Measurements from ENCODE around the gene ESPL1.

Gene ESPL1

DNA sequence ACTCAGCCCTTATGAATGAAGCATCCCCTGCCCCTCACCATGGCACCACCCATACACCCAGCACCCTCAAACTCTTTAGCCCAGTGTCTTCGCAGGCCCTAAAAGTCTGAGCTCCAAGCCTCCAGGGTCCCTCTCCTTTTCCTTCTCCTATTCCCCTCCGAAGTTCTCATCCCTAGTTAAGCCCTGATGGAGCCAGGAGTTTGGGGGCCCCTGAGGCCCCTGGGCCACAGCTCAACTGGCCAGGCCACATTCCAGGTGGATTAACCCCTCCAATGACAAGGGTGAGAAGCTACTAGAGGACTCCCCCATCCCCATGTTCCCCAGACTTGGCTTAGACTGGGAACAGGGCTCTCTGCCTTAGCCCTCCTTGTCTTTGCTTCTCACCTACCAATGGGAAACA lies 38.6 kb upstream of the ESPL1 start:
- ChIA-PET POLR2A (interaction anchor here (2.9 kb wide), 1 partner anchor 9 kb away, joined by 7 read pairs; no protein-coding TSS in a partner anchor), CTCF (interaction anchor here (1.5 kb wide), 1 partner anchor 18 kb away, joined by 3 read pairs; no protein-coding TSS in a partner anchor)
- TF ChIP-seq SUZ12 (IDR thresholded peaks at IDR 0.05) (no peak), HDGF (IDR thresholded peaks at IDR 0.05; ENCODE audit: borderline replicate concordance) (no peak), ARNT (IDR thresholded peaks at IDR 0.05) (no peak), FOXA1 (IDR thresholded peaks at IDR 0.05) (no peak), BHLHE40 (IDR thresholded peaks at IDR 0.05; ENCODE audit: borderline replicate concordance) (no peak), ELF4 (IDR thresholded peaks at IDR 0.05) (no peak), FOXK2 (IDR thresholded peaks at IDR 0.05) (no peak), ZNF384 (IDR thresholded peaks at IDR 0.05) (no peak), SP1 (IDR thresholded peaks at IDR 0.05) (no peak), TARDBP (IDR thresholded peaks at IDR 0.05) (no peak), NFRKB (IDR thresholded peaks at IDR 0.05) (no peak), LEF1 (IDR thresholded peaks at IDR 0.05; ENCODE audit: borderline replicate concordance) (no peak)
- TF ChIP-seq, protein P1, sequence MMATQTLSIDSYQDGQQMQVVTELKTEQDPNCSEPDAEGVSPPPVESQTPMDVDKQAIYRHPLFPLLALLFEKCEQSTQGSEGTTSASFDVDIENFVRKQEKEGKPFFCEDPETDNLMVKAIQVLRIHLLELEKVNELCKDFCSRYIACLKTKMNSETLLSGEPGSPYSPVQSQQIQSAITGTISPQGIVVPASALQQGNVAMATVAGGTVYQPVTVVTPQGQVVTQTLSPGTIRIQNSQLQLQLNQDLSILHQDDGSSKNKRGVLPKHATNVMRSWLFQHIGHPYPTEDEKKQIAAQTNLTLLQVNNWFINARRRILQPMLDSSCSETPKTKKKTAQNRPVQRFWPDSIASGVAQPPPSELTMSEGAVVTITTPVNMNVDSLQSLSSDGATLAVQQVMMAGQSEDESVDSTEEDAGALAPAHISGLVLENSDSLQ (IDR thresholded peaks at IDR 0.05): no peak
- no peak for DNase-seq (ENCODE audit: extremely low spot score)

- TF ChIP-seq FOXM1 (IDR thresholded peaks at IDR 0.05; ENCODE audit: borderline replicate concordance): no peak
- no peak for TF ChIP-seq SUZ12 (IDR thresholded peaks at IDR 0.05)
- no peak for TF ChIP-seq TARDBP (IDR thresholded peaks at IDR 0.05)
- no peak for TF ChIP-seq ELF4 (IDR thresholded peaks at IDR 0.05)
- no peak for TF ChIP-seq BHLHE40 (IDR thresholded peaks at IDR 0.05; ENCODE audit: borderline replicate concordance)
- no peak for TF ChIP-seq LEF1 (IDR thresholded peaks at IDR 0.05; ENCODE audit: borderline replicate concordance)
- TF ChIP-seq ZNF384 (IDR thresholded peaks at IDR 0.05): no peak
- TF ChIP-seq L3MBTL2 (conservative IDR thresholded peaks at IDR 0.05): no peak
- no peak for TF ChIP-seq SP1 (IDR thresholded peaks at IDR 0.05)
- no peak for TF ChIP-seq FOXA1 (IDR thresholded peaks at IDR 0.05)
- TF ChIP-seq HDGF (IDR thresholded peaks at IDR 0.05; ENCODE audit: borderline replicate concordance): no peak
- TF ChIP-seq, protein P1 (IDR thresholded peaks at IDR 0.05): no peak
- no peak for TF ChIP-seq FOXK2 (IDR thresholded peaks at IDR 0.05)
- no peak for TF ChIP-seq ARNT (IDR thresholded peaks at IDR 0.05)
- TF ChIP-seq CTBP1 (IDR thresholded peaks at IDR 0.05; ENCODE audit: borderline replicate concordance): no peak
- ChIA-PET POLR2A (interaction anchor here (2.9 kb wide), 1 partner anchor 10 kb away, joined by 7 read pairs; no protein-coding TSS in a partner anchor), CTCF (interaction anchor here (1.5 kb wide), 1 partner anchor 18 kb away, joined by 3 read pairs; no protein-coding TSS in a partner anchor)
- DNase-seq (ENCODE audit: extremely low spot score): no peak
Measured at GRCh38 chr12:53230108-53230845, 37.8 kb upstream of the ESPL1 start.

DNA sequence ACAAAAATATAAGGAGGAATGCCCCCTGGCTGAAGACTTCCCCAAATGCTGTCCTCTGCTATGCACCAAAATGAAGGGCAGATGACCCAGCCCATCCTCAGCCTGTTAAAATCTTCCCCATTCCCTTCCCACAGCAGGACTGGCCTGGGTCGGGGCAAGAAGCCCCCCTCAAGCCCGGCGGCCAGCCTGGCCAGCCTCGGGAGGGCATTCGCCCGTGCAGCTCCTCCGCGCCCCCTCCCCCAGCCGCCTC lies 36.5 kb upstream of the ESPL1 start:
- no peak for TF ChIP-seq ZNF384 (IDR thresholded peaks at IDR 0.05)
- TF ChIP-seq ELF4 (IDR thresholded peaks at IDR 0.05): no peak
- no peak for TF ChIP-seq ARNT (IDR thresholded peaks at IDR 0.05)
- TF ChIP-seq BHLHE40 (IDR thresholded peaks at IDR 0.05; ENCODE audit: borderline replicate concordance): no peak
- TF ChIP-seq FOXM1 (IDR thresholded peaks at IDR 0.05; ENCODE audit: borderline replicate concordance): no peak
- TF ChIP-seq HDGF (IDR thresholded peaks at IDR 0.05; ENCODE audit: borderline replicate concordance): no peak
- TF ChIP-seq NFRKB (IDR thresholded peaks at IDR 0.05): no peak
- no peak for TF ChIP-seq SP1 (IDR thresholded peaks at IDR 0.05)
- TF ChIP-seq TARDBP (IDR thresholded peaks at IDR 0.05): no peak
- TF ChIP-seq LEF1 (IDR thresholded peaks at IDR 0.05; ENCODE audit: borderline replicate concordance): no peak
- TF ChIP-seq FOXA1 (IDR thresholded peaks at IDR 0.05): no peak
- TF ChIP-seq FOXK2 (IDR thresholded peaks at IDR 0.05): no peak
- TF ChIP-seq CTBP1 (IDR thresholded peaks at IDR 0.05; ENCODE audit: borderline replicate concordance): no peak
- DNase-seq (ENCODE audit: extremely low spot score): no peak
- ChIA-PET CTCF (no interaction called here), POLR2A (interaction anchor here (0.7 to 2.9 kb wide), 2 partner anchors 11 kb away, joined by 3 to 7 read pairs; no protein-coding TSS in a partner anchor)

- ChIA-PET CTCF (interaction anchor here (2.5 kb wide), 1 partner anchor 19 kb away, joined by 8 read pairs; no protein-coding TSS in a partner anchor), POLR2A (interaction anchor here (0.7 to 2.9 kb wide), 2 partner anchors 11 to 12 kb away, joined by 3 to 7 read pairs; no protein-coding TSS in a partner anchor)
- no peak for DNase-seq (ENCODE audit: extremely low spot score)
- no peak for TF ChIP-seq FOXK2 (IDR thresholded peaks at IDR 0.05)
- TF ChIP-seq HDGF (IDR thresholded peaks at IDR 0.05; ENCODE audit: borderline replicate concordance): no peak
- TF ChIP-seq ZNF384 (IDR thresholded peaks at IDR 0.05): no peak
- TF ChIP-seq L3MBTL2 (conservative IDR thresholded peaks at IDR 0.05): peak; percentile 49; the same call in 1 of the 2 replicates
- TF ChIP-seq ELF4 (IDR thresholded peaks at IDR 0.05): no peak
- TF ChIP-seq SUZ12 (IDR thresholded peaks at IDR 0.05): no peak
- peak; percentile 63; the same call in 1 of the 2 replicates for TF ChIP-seq FOXM1 (IDR thresholded peaks at IDR 0.05; ENCODE audit: borderline replicate concordance)
- no peak for TF ChIP-seq SP1 (IDR thresholded peaks at IDR 0.05)
Measured at GRCh38 chr12:53231921-53232645, 36.0 kb upstream of the ESPL1 start, which contains the start of gene RARG. TSS of gene RARG (minus strand) at chr12:53232209. CDS start at chr12:53227545, 4,664 bp downstream.

- ChIA-PET CTCF (interaction anchor here (1.6 to 2.5 kb wide), 2 partner anchors 11 to 19 kb away, joined by 4 to 8 read pairs; no protein-coding TSS in a partner anchor), POLR2A (no interaction called here)
- DNase-seq (ENCODE audit: extremely low spot score): no peak
- TF ChIP-seq, protein P1 (IDR thresholded peaks at IDR 0.05): no peak
- TF ChIP-seq HDGF (IDR thresholded peaks at IDR 0.05; ENCODE audit: borderline replicate concordance) (no peak), ELF4 (IDR thresholded peaks at IDR 0.05) (no peak), SUZ12 (IDR thresholded peaks at IDR 0.05) (no peak), L3MBTL2 (conservative IDR thresholded peaks at IDR 0.05) (no peak), FOXK2 (IDR thresholded peaks at IDR 0.05) (no peak), CTBP1 (IDR thresholded peaks at IDR 0.05; ENCODE audit: borderline replicate concordance) (no peak), SP1 (IDR thresholded peaks at IDR 0.05) (no peak), ARNT (IDR thresholded peaks at IDR 0.05) (no peak), NFRKB (IDR thresholded peaks at IDR 0.05) (no peak)
Measured at GRCh38 chr12:53232646-53233461, 35.2 kb upstream of the ESPL1 start.
